SK-N-SH (cell line): ENCODE results near the gene ANAPC4. TPM values are rescaled to one million over a fixed set of nuclear protein-coding genes. Genes with fewer than 3 reads are reported as not detected.

Experiments
- CTCF ChIA-PET: fragments of 300-600, 350-600 bp; formaldehyde crosslinking; extraction: SDS; loops from one replicate; lab custom pipeline; 2021; lab: Yijun Ruan, JAX
- POLR2A ChIA-PET: fragments of 350-600 bp; sonication (Branson Sonifier 250); formaldehyde crosslinking; extraction: SDS; loops from one replicate; lab custom pipeline; 2020; ENCODE audit warnings: antibody characterized with exemption, inconsistent platforms; lab: Yijun Ruan, JAX
- DNase-seq: peaks from one replicate; pipeline ENCODE4 v3.0.0; 2012
- H2AFZ ChIP-seq: fragments of 200-600 bp; sonication (generic); 2 replicates; pipeline ENCODE4 v1.8.1; 2016; ENCODE audit warnings: antibody characterized with exemption, mild to moderate bottlenecking, low read depth
- H3F3A ChIP-seq: fragments of 200-600 bp; sonication (generic); replicated peaks from 2 replicates; pipeline ENCODE3; 2016; ENCODE audit warnings: antibody characterized with exemption, mild to moderate bottlenecking; ENCODE audit not compliant: insufficient read depth
- H3K27ac ChIP-seq, 2 experiments: fragments of 200-500 bp in 1 of 2; fragments of 200-600 bp in 1 of 2; sonication (Bioruptor generic) in 1 of 2; sonication (generic), shearing (Covaris generic) in 1 of 2; 2 replicates each; pipeline versions ENCODE4 v1.5.1 to v1.6.1; 2014 to 2016; ENCODE audit warnings: low read depth in 2 of 2, inconsistent platforms in 1 of 2, low read length in 1 of 2, mild to moderate bottlenecking in 1 of 2, mixed read lengths in 1 of 2
- H3K27me3 ChIP-seq: fragments of 200-600 bp; sonication (generic), shearing (Covaris generic); 2 replicates; pipeline ENCODE4 v1.6.1; 2016; ENCODE audit warnings: mixed run types; ENCODE audit not compliant: insufficient read depth
- H3K36me3 ChIP-seq, 2 experiments: fragments of 200-500 bp in 1 of 2; fragments of 200-600 bp in 1 of 2; sonication (Bioruptor generic) in 1 of 2; sonication (generic) in 1 of 2; replicated peaks in 1 of 2; 2 replicates each; pipeline versions ENCODE3 to v1.5.1; 2014 to 2016; ENCODE audit warnings: low read length in 1 of 2, mild to moderate bottlenecking in 1 of 2; ENCODE audit not compliant: insufficient read depth in 2 of 2, control insufficient read depth in 1 of 2
- H3K4me1 ChIP-seq, 2 experiments: fragments of 200-500 bp in 1 of 2; fragments of 200-600 bp in 1 of 2; sonication (Bioruptor generic) in 1 of 2; sonication (generic), shearing (Covaris generic) in 1 of 2; 2 replicates each; pipeline versions ENCODE4 v1.5.1 to v1.6.1; 2014 to 2016; ENCODE audit warnings: low read depth in 1 of 2, low read length in 1 of 2, mixed run types in 1 of 2; ENCODE audit not compliant: insufficient read depth in 2 of 2, control insufficient read depth in 1 of 2
- H3K4me2 ChIP-seq: fragments of 200-600 bp; sonication (generic), shearing (Covaris generic); 2 replicates; pipeline ENCODE4 v1.6.1; 2017; ENCODE audit warnings: mixed run types
- H3K4me3 ChIP-seq, 2 experiments: fragments of 200-500 bp in 1 of 2; fragments of 200-600 bp in 1 of 2; sonication (Bioruptor generic) in 1 of 2; sonication (generic), shearing (Covaris generic) in 1 of 2; 2 replicates each; pipeline versions ENCODE4 v1.5.1 to v1.8.1; 2014 to 2016; ENCODE audit warnings: low read depth in 2 of 2, inconsistent platforms in 1 of 2, low read length in 1 of 2, mild to moderate bottlenecking in 1 of 2, mixed read lengths in 1 of 2, moderate library complexity in 1 of 2
- H3K79me2 ChIP-seq: fragments of 200-600 bp; sonication (generic); 2 replicates; pipeline ENCODE4 v1.8.1; 2017; ENCODE audit warnings: mild to moderate bottlenecking; ENCODE audit not compliant: insufficient read depth
- H3K9ac ChIP-seq: fragments of 200-600 bp; sonication (generic); 2 replicates; pipeline ENCODE4 v1.6.1; 2017; ENCODE audit warnings: mixed run types
- H3K9me2 ChIP-seq: fragments of 200-600 bp; sonication (generic); 2 replicates; pipeline ENCODE4 v1.6.1; 2017; ENCODE audit warnings: mixed run types
- H3K9me3 ChIP-seq: fragments of 200-600 bp; sonication (generic); 2 replicates; pipeline ENCODE4 v1.6.1; 2017; ENCODE audit warnings: mixed run types, mild to moderate bottlenecking, moderate library complexity
- H4K20me1 ChIP-seq: fragments of 200-600 bp; sonication (generic); 2 replicates; pipeline ENCODE4 v1.6.1; 2017; ENCODE audit warnings: mild to moderate bottlenecking, mixed run types; ENCODE audit not compliant: insufficient read depth
- CTCF ChIP-seq: fragments of 200-600 bp; sonication (generic); IDR thresholded peaks from 2 replicates; pipeline ENCODE4 v1.6.1; 2017; ENCODE audit warnings: antibody characterized with exemption, mild to moderate bottlenecking, moderate library complexity
- EP300 ChIP-seq, 2 experiments: IDR thresholded peaks; 2 replicates each; pipeline versions ENCODE4 v1.4.0 to v1.6.1; 2012; ENCODE audit warnings: borderline replicate concordance in 1 of 2, low read depth in 1 of 2, low read length in 1 of 2
- FOSL2 ChIP-seq: IDR thresholded peaks from 2 replicates; pipeline ENCODE4 v1.4.0; 2012; ENCODE audit warnings: low read depth, mild to moderate bottlenecking, moderate library complexity, borderline replicate concordance
- FOXJ3 ChIP-seq: sonication (generic); formaldehyde crosslinking; IDR thresholded peaks from 2 replicates; pipeline ENCODE4 v1.5.1; 2020; ENCODE audit warnings: mild to moderate bottlenecking, missing genetic modification reagents
- IRF3 ChIP-seq: fragments of 150-350 bp; IDR thresholded peaks from 2 replicates; pipeline ENCODE4 v1.6.1; 2016; ENCODE audit warnings: mild to moderate bottlenecking, low read depth, low read length
- JUND ChIP-seq: IDR thresholded peaks from 2 replicates; pipeline ENCODE4 v1.4.0; 2012
- MAX ChIP-seq: IDR thresholded peaks from 2 replicates; pipeline ENCODE4 v1.4.0; 2012; ENCODE audit warnings: low read depth
- NFIC ChIP-seq: IDR thresholded peaks from 2 replicates; pipeline ENCODE4 v1.4.0; 2012; ENCODE audit warnings: borderline replicate concordance
- RAD21 ChIP-seq: IDR thresholded peaks from 2 replicates; pipeline ENCODE4 v1.6.1; 2012; ENCODE audit warnings: mild to moderate bottlenecking, low read length
- REST ChIP-seq: IDR thresholded peaks from 2 replicates; pipeline ENCODE4 v1.6.1; 2012; ENCODE audit warnings: mild to moderate bottlenecking, low read depth, low read length, moderate library complexity
- RXRA ChIP-seq: IDR thresholded peaks from 2 replicates; pipeline ENCODE4 v1.4.0; 2012; ENCODE audit warnings: low read depth, mild to moderate bottlenecking, borderline replicate concordance
- SMC3 ChIP-seq: IDR thresholded peaks from 2 replicates; pipeline ENCODE4 v1.6.1; 2012; ENCODE audit warnings: low read depth, low read length, improper control_type of control experiment
- TCF12 ChIP-seq: IDR thresholded peaks from 2 replicates; pipeline ENCODE4 v1.4.0; 2012
- YY1 ChIP-seq: IDR thresholded peaks from 2 replicates; pipeline ENCODE4 v1.4.0; 2012; ENCODE audit warnings: low read depth, mild to moderate bottlenecking
- WGBS: methylation state at CpG from one replicate; pipeline ENCODE4 v1.1.6; 2017; ENCODE audit warnings: low lambda C conversion rate; 5-methylcytosine and 5-hydroxymethylcytosine counted together
- polyA plus RNA-seq, 3 experiments: library from polyadenylated mRNA; depleted of rRNA; stranded (reverse); fragments of >200 nt; gene quantifications; 2 replicates each; pipeline ENCODE4 v1.2.3, GENCODE V29; 2012

The ANAPC4 gene
- polyA plus RNA-seq, 1 of the 3 experiments (the other 2 are of a cell fraction), result 7.7 TPM

GRCh38 chr4:25441519-25442117 lies 64.6 kb downstream of the ANAPC4 start:
- Histone ChIP-seq H3K9me3 (no peaks in the 10 kb centered on the region), H3F3A (no peaks in the 10 kb centered on the region), H3K4me3 (no peak overlapping the region; a peak in 1 of 4 replicates), H3K4me1 (no peaks in the 10 kb centered on the region; a peak in 1 of 4 replicates), H3K27ac (no peak overlapping the region), H4K20me1 (no peaks in the 10 kb centered on the region), H2AFZ (no peak overlapping the region), H3K9me2 (no peaks in the 10 kb centered on the region), H3K27me3 (no peaks in the 10 kb centered on the region), H3K79me2 (no peaks in the 10 kb centered on the region), H3K9ac (no peak overlapping the region), H3K36me3 (no peaks in the 10 kb centered on the region), H3K4me2 (no peak overlapping the region)
- 19% methylated on average over 6 of the region's 6 CpGs for WGBS
- ChIA-PET POLR2A (no interaction called here), CTCF (interaction anchor here (0.7 to 6.9 kb wide), 24 partner anchors 10 to 791 kb away, joined by 3 to 166 read pairs (median 4); no protein-coding TSS in a partner anchor)
- peak; percentile 52 for DNase-seq
- TF ChIP-seq TCF12, result no peak
- peak; percentile 82 for TF ChIP-seq SMC3
- TF ChIP-seq CTCF, result peak; percentile 75
- TF ChIP-seq RAD21, result peak; percentile 76

- ChIA-PET POLR2A (no interaction called here), CTCF (interaction anchor here (1.0 to 6.9 kb wide), 4 partner anchors 88 to 338 kb away, joined by 3 to 166 read pairs (median 22); no protein-coding TSS in a partner anchor)
- WGBS, result 46% methylated on average over 8 of the region's 9 CpGs
- Histone ChIP-seq H3K9me2 (no peaks in the 10 kb centered on the region), H4K20me1 (no peaks in the 10 kb centered on the region), H3K9ac (no peak overlapping the region), H3K79me2 (no peaks in the 10 kb centered on the region), H3F3A (no peaks in the 10 kb centered on the region), H3K27ac (no peak overlapping the region), H3K27me3 (no peaks in the 10 kb centered on the region), H3K4me3 (no peak overlapping the region), H3K36me3 (no peaks in the 10 kb centered on the region), H3K4me2 (no peak overlapping the region), H3K9me3 (no peaks in the 10 kb centered on the region), H3K4me1 (no peaks in the 10 kb centered on the region; a peak in 1 of 4 replicates), H2AFZ (no peak overlapping the region)
- no peak for TF ChIP-seq FOSL2
- TF ChIP-seq YY1, result no peak
- no peak for TF ChIP-seq MAX
- no peak for TF ChIP-seq FOXJ3 (CRISPR knock-in tag)
- TF ChIP-seq JUND, result no peak
- no peak for TF ChIP-seq IRF3
- no peak for TF ChIP-seq EP300 (IDR thresholded peaks at IDR 0.05; ENCODE audit: borderline replicate concordance in 1 of 2, low read depth in 1 of 2, low read length in 1 of 2)
- TF ChIP-seq REST, result no peak
- TF ChIP-seq SMC3, result no peak
- no peak for TF ChIP-seq CTCF
- no peak for TF ChIP-seq NFIC
- TF ChIP-seq RXRA, result no peak
- TF ChIP-seq TCF12, result no peak
- DNase-seq, result no peak
These were observed 65.8 kb downstream of the ANAPC4 start for GRCh38 chr4:25442863-25443307.
